ENCODE measurements around the gene CPS1.

CPS1 gene

DNA sequence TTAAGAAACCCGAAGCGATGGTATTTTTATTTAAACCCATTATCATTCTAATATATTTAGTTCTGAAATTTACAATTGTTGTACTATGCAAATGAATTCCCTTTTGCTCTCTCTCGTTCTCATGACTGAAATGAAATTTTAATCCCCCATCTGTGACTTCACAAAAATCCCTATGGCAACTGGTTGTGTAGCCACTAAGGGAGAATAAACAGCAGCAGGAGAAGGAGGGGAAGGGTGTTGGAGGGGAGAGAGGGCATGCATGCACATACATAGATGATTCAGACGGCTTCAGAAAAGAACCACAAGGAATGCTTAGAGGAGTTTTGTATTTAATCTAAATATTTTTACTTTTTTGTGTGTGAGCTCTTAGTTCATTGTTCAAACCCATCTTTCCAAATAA lies 36.8 kb downstream of the CPS1 start:
- H3K36me3 ChIP-seq (ENCODE audit: control insufficient read depth in 2 of 2, insufficient read depth in 2 of 2, low read length in 2 of 2) = no peaks in the 10 kb centered on the region
- H3K9me3 ChIP-seq (ENCODE audit: control insufficient read depth in 2 of 2, low read length in 2 of 2) = no peaks in the 10 kb centered on the region
- H3K27me3 ChIP-seq (ENCODE audit: control insufficient read depth in 2 of 2, insufficient read depth in 2 of 2, low read length in 2 of 2) = no peaks in the 10 kb centered on the region
- H3K27ac ChIP-seq (ENCODE audit: low read depth in 2 of 2, low read length in 2 of 2) = no peak overlapping the region
- no peak overlapping the region for H3K9ac ChIP-seq (ENCODE audit: low read depth in 1 of 2, low read length in 2 of 2)
- no peak overlapping the region for H3K4me3 ChIP-seq (ENCODE audit: low read length in 2 of 2)
- no peaks in the 10 kb centered on the region for H3K4me1 ChIP-seq (ENCODE audit: control insufficient read depth in 2 of 2, insufficient read depth in 2 of 2, low read length in 2 of 2)

DNA sequence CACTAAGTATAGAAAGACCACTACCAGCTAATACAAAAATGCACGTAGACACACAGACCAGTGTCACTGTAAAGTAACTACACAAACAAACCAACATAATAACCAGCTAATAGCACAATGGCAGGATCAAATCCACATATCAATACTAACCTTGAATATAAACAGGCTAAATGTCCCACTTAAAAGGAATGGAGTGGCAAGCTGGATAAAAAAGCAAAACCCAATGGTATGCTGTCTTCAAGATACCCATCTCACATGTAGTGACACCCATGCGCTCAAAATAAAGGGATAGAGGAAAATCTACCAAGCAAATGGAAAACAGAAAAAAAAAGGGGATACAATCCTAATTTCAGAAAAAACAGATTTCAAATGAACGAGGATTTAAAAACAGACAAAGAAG lies 41.8 kb downstream of the CPS1 start:
- no peak overlapping the region for H3K27ac ChIP-seq (ENCODE audit: low read depth in 2 of 2, low read length in 2 of 2)
- H3K4me1 ChIP-seq (ENCODE audit: control insufficient read depth in 2 of 2, insufficient read depth in 2 of 2, low read length in 2 of 2) = no peaks in the 10 kb centered on the region
- no peaks in the 10 kb centered on the region for H3K9me3 ChIP-seq (ENCODE audit: control insufficient read depth in 2 of 2, low read length in 2 of 2)
- H3K27me3 ChIP-seq (ENCODE audit: control insufficient read depth in 2 of 2, insufficient read depth in 2 of 2, low read length in 2 of 2) = no peaks in the 10 kb centered on the region
- H3K36me3 ChIP-seq (ENCODE audit: control insufficient read depth in 2 of 2, insufficient read depth in 2 of 2, low read length in 2 of 2) = no peaks in the 10 kb centered on the region
- no peak overlapping the region for H3K4me3 ChIP-seq (ENCODE audit: low read length in 2 of 2)
- no peak overlapping the region for H3K9ac ChIP-seq (ENCODE audit: low read depth in 1 of 2, low read length in 2 of 2)

DNA sequence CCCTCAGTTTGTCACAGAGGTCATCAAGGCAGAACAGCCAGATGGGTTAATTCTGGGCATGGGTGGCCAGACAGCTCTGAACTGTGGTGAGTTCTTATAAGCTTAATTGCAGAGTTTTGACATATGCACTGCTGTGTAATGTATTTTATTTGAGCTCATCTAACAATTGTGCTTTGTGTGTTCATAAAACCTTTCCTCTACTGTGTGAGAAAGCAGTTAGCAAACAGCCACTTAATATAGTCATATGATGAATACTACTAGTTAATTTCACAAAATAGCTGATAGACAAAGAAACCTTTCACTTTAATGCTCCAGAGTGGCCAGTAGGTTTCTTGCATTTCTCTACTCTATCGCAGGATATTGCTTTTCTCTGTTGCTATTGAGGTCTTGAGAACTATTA lies 43.1 kb downstream of the CPS1 start:
- Histone ChIP-seq H3K36me3 (ENCODE audit: control insufficient read depth in 2 of 2, insufficient read depth in 2 of 2, low read length in 2 of 2) (no peaks in the 10 kb centered on the region), H3K4me3 (ENCODE audit: low read length in 2 of 2) (no peak overlapping the region), H3K27me3 (ENCODE audit: control insufficient read depth in 2 of 2, insufficient read depth in 2 of 2, low read length in 2 of 2) (no peaks in the 10 kb centered on the region), H3K4me1 (ENCODE audit: control insufficient read depth in 2 of 2, insufficient read depth in 2 of 2, low read length in 2 of 2) (no peaks in the 10 kb centered on the region), H3K27ac (ENCODE audit: low read depth in 2 of 2, low read length in 2 of 2) (no peak overlapping the region), H3K9ac (ENCODE audit: low read depth in 1 of 2, low read length in 2 of 2) (no peak overlapping the region), H3K9me3 (ENCODE audit: control insufficient read depth in 2 of 2, low read length in 2 of 2) (no peaks in the 10 kb centered on the region)

GRCh38 chr2:210604666-210605065 lies 48.3 kb downstream of the CPS1 start:
- no peak overlapping the region for H3K27ac ChIP-seq (ENCODE audit: low read depth in 2 of 2, low read length in 2 of 2)
- H3K36me3 ChIP-seq (ENCODE audit: control insufficient read depth in 2 of 2, insufficient read depth in 2 of 2, low read length in 2 of 2) = no peaks in the 10 kb centered on the region
- no peaks in the 10 kb centered on the region for H3K9me3 ChIP-seq (ENCODE audit: control insufficient read depth in 2 of 2, low read length in 2 of 2)
- no peaks in the 10 kb centered on the region for H3K4me1 ChIP-seq (ENCODE audit: control insufficient read depth in 2 of 2, insufficient read depth in 2 of 2, low read length in 2 of 2)
- no peak overlapping the region for H3K4me3 ChIP-seq (ENCODE audit: low read length in 2 of 2)
- no peaks in the 10 kb centered on the region for H3K27me3 ChIP-seq (ENCODE audit: control insufficient read depth in 2 of 2, insufficient read depth in 2 of 2, low read length in 2 of 2)
- H3K9ac ChIP-seq (ENCODE audit: low read depth in 1 of 2, low read length in 2 of 2) = no peak overlapping the region

- Histone ChIP-seq H3K4me1 (ENCODE audit: control insufficient read depth in 2 of 2, insufficient read depth in 2 of 2, low read length in 2 of 2) (no peaks in the 10 kb centered on the region), H3K9me3 (ENCODE audit: control insufficient read depth in 2 of 2, low read length in 2 of 2) (no peaks in the 10 kb centered on the region), H3K27ac (ENCODE audit: low read depth in 2 of 2, low read length in 2 of 2) (no peak overlapping the region), H3K4me3 (ENCODE audit: low read length in 2 of 2) (no peak overlapping the region), H3K27me3 (ENCODE audit: control insufficient read depth in 2 of 2, insufficient read depth in 2 of 2, low read length in 2 of 2) (no peaks in the 10 kb centered on the region), H3K9ac (ENCODE audit: low read depth in 1 of 2, low read length in 2 of 2) (no peak overlapping the region), H3K36me3 (ENCODE audit: control insufficient read depth in 2 of 2, insufficient read depth in 2 of 2, low read length in 2 of 2) (no peaks in the 10 kb centered on the region)
Observed at GRCh38 chr2:210606001-210606400, 49.6 kb downstream of the CPS1 start.

DNA sequence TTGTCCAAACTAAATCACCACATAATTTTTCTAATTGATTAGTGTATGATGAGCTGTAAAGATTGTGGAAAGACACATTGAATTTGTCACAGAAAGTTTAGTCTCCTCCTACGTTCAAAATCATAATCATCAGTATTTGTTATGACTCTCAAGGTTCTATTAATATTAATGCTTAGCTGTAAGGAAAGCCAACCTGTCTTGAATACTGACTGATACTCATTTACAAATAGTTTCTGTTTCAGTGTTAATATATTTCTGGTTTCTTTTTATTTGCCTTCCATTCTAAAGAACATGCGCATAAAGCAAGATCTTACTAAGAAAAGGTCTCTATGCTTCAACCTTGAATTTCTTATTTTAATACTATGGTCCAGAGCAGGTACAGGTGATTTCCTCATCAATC lies 55.1 kb downstream of the CPS1 start:
- Histone ChIP-seq H3K9me3 (ENCODE audit: control insufficient read depth in 2 of 2, low read length in 2 of 2) (no peaks in the 10 kb centered on the region), H3K27ac (ENCODE audit: low read depth in 2 of 2, low read length in 2 of 2) (no peak overlapping the region), H3K4me3 (ENCODE audit: low read length in 2 of 2) (no peak overlapping the region), H3K27me3 (ENCODE audit: control insufficient read depth in 2 of 2, insufficient read depth in 2 of 2, low read length in 2 of 2) (no peaks in the 10 kb centered on the region), H3K36me3 (ENCODE audit: control insufficient read depth in 2 of 2, insufficient read depth in 2 of 2, low read length in 2 of 2) (no peaks in the 10 kb centered on the region), H3K4me1 (ENCODE audit: control insufficient read depth in 2 of 2, insufficient read depth in 2 of 2, low read length in 2 of 2) (no peaks in the 10 kb centered on the region), H3K9ac (ENCODE audit: low read depth in 1 of 2, low read length in 2 of 2) (no peak overlapping the region)

DNA sequence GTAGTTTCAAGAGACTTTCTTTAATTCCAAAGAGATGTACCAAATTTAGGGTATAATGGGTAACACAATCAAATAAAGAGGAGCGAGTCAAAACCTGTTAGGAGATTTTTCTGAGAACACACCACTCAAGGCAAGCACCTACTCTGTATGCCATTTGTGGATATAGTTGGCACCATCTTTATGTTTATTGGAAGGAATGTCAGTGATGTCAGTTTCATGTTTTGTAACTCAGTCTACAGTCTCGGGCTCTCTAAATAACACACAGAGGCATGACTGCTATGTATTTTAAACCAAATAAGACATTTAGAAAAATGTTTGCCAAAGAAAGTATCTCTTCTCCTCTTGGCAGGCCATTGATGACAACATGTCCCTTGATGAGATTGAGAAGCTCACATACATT lies 59.7 kb downstream of the CPS1 start:
- Histone ChIP-seq H3K36me3 (ENCODE audit: control insufficient read depth in 2 of 2, insufficient read depth in 2 of 2, low read length in 2 of 2) (no peaks in the 10 kb centered on the region), H3K9me3 (ENCODE audit: control insufficient read depth in 2 of 2, low read length in 2 of 2) (no peaks in the 10 kb centered on the region), H3K4me3 (ENCODE audit: low read length in 2 of 2) (no peak overlapping the region)

GRCh38 chr2:210617318-210617717 lies 60.9 kb downstream of the CPS1 start:
- no peaks in the 10 kb centered on the region for H3K36me3 ChIP-seq (ENCODE audit: control insufficient read depth in 2 of 2, insufficient read depth in 2 of 2, low read length in 2 of 2)
- H3K4me1 ChIP-seq (ENCODE audit: control insufficient read depth in 2 of 2, insufficient read depth in 2 of 2, low read length in 2 of 2) = no peaks in the 10 kb centered on the region
- no peaks in the 10 kb centered on the region for H3K27me3 ChIP-seq (ENCODE audit: control insufficient read depth in 2 of 2, insufficient read depth in 2 of 2, low read length in 2 of 2)
- H3K27ac ChIP-seq (ENCODE audit: low read depth in 2 of 2, low read length in 2 of 2) = no peak overlapping the region
- H3K4me3 ChIP-seq (ENCODE audit: low read length in 2 of 2) = no peak overlapping the region
- H3K9ac ChIP-seq (ENCODE audit: low read depth in 1 of 2, low read length in 2 of 2) = no peak overlapping the region
- H3K9me3 ChIP-seq (ENCODE audit: control insufficient read depth in 2 of 2, low read length in 2 of 2) = no peaks in the 10 kb centered on the region

More for the DNA sequence above, 59.7 kb downstream of the CPS1 start:
- Histone ChIP-seq H3K27me3 (ENCODE audit: control insufficient read depth in 2 of 2, insufficient read depth in 2 of 2, low read length in 2 of 2) (no peaks in the 10 kb centered on the region), H3K27ac (ENCODE audit: low read depth in 2 of 2, low read length in 2 of 2) (no peak overlapping the region), H3K9ac (ENCODE audit: low read depth in 1 of 2, low read length in 2 of 2) (no peak overlapping the region), H3K4me1 (ENCODE audit: control insufficient read depth in 2 of 2, insufficient read depth in 2 of 2, low read length in 2 of 2) (no peaks in the 10 kb centered on the region)

DNA sequence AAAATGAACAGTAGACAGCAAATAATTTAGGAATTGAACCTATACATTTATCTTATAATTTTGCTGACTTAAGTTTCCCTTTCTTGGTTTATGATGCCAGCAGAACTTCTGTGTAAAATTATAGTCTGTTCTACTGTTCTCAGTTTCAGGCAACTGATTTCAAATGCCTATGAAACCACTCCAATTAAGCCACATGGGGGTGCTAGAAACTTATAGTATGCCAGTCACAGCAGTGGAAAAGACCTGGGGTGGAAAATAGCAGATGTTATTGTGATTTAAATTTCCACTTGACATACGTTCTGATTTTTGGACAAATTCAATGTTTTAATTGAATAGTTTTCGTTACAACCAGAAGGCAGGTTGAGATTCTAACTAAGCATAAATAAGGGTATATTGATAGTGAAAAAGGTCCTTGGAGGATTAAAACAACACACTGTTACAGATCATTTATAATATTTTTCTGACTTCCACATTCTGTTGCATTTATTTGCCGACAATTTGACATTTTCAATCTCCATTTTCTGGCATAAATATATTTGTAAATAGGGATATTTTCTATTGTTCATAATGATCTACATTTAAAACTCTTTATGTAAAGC lies 61.4 kb downstream of the CPS1 start:
- no peak overlapping the region for H3K9ac ChIP-seq (ENCODE audit: low read depth in 1 of 2, low read length in 2 of 2)
- no peak overlapping the region for H3K27ac ChIP-seq (ENCODE audit: low read depth in 2 of 2, low read length in 2 of 2)
- no peaks in the 10 kb centered on the region for H3K4me1 ChIP-seq (ENCODE audit: control insufficient read depth in 2 of 2, insufficient read depth in 2 of 2, low read length in 2 of 2)
- H3K27me3 ChIP-seq (ENCODE audit: control insufficient read depth in 2 of 2, insufficient read depth in 2 of 2, low read length in 2 of 2) = no peaks in the 10 kb centered on the region
- no peak overlapping the region for H3K4me3 ChIP-seq (ENCODE audit: low read length in 2 of 2)
- H3K36me3 ChIP-seq (ENCODE audit: control insufficient read depth in 2 of 2, insufficient read depth in 2 of 2, low read length in 2 of 2) = no peaks in the 10 kb centered on the region
- H3K9me3 ChIP-seq (ENCODE audit: control insufficient read depth in 2 of 2, low read length in 2 of 2) = no peaks in the 10 kb centered on the region

GRCh38 chr2:210620456-210620855 lies 64.1 kb downstream of the CPS1 start:
- Histone ChIP-seq H3K9ac (ENCODE audit: low read depth in 1 of 2, low read length in 2 of 2) (no peak overlapping the region), H3K27me3 (ENCODE audit: control insufficient read depth in 2 of 2, insufficient read depth in 2 of 2, low read length in 2 of 2) (no peaks in the 10 kb centered on the region), H3K4me1 (ENCODE audit: control insufficient read depth in 2 of 2, insufficient read depth in 2 of 2, low read length in 2 of 2) (no peaks in the 10 kb centered on the region), H3K9me3 (ENCODE audit: control insufficient read depth in 2 of 2, low read length in 2 of 2) (no peaks in the 10 kb centered on the region), H3K36me3 (ENCODE audit: control insufficient read depth in 2 of 2, insufficient read depth in 2 of 2, low read length in 2 of 2) (no peaks in the 10 kb centered on the region), H3K27ac (ENCODE audit: low read depth in 2 of 2, low read length in 2 of 2) (no peak overlapping the region), H3K4me3 (ENCODE audit: low read length in 2 of 2) (no peak overlapping the region)

- Histone ChIP-seq H3K4me3 (ENCODE audit: low read length in 2 of 2) (no peak overlapping the region), H3K9me3 (ENCODE audit: control insufficient read depth in 2 of 2, low read length in 2 of 2) (no peaks in the 10 kb centered on the region), H3K9ac (ENCODE audit: low read depth in 1 of 2, low read length in 2 of 2) (no peak overlapping the region)
Observed at GRCh38 chr2:210623506-210623905, 67.1 kb downstream of the CPS1 start.

More at GRCh38 chr2:210623506-210623905, 67.1 kb downstream of the CPS1 start:
- Histone ChIP-seq H3K36me3 (ENCODE audit: control insufficient read depth in 2 of 2, insufficient read depth in 2 of 2, low read length in 2 of 2) (no peaks in the 10 kb centered on the region), H3K27ac (ENCODE audit: low read depth in 2 of 2, low read length in 2 of 2) (no peak overlapping the region), H3K4me1 (ENCODE audit: control insufficient read depth in 2 of 2, insufficient read depth in 2 of 2, low read length in 2 of 2) (no peaks in the 10 kb centered on the region), H3K27me3 (ENCODE audit: control insufficient read depth in 2 of 2, insufficient read depth in 2 of 2, low read length in 2 of 2) (no peaks in the 10 kb centered on the region)
